GM23248 (cell line): Measurements from ENCODE around the gene FRMD1.

Source experiments
- EZH2 ChIP-seq: fragments of 200-600 bp; sonication (generic); IDR thresholded peaks from 2 replicates; pipeline ENCODE4 v1.6.1; 2018; ENCODE audit warnings: antibody characterized with exemption, mild to moderate bottlenecking; ENCODE audit not compliant: insufficient read depth, poor library complexity, severe bottlenecking
- EZH2phosphoT487 ChIP-seq: fragments of 200-600 bp; sonication (generic); IDR thresholded peaks from 2 replicates; pipeline ENCODE4 v1.6.1; 2018; ENCODE audit warnings: antibody characterized with exemption, moderate library complexity, mild to moderate bottlenecking, low read depth; ENCODE audit not compliant: insufficient read depth

GRCh38 chr6:168027521-168027920, 51.5 kb downstream of the FRMD1 start:
- TF ChIP-seq EZH2, result no peak
- no peak for TF ChIP-seq EZH2phosphoT487
